Fibroblast of upper back skin (primary cell): ENCODE measurements around the gene THRA.
A peak's percentile ranks its signal among the peaks of the same experiment; 100 is the strongest.

Experiments used
- DNase-seq: peaks from one replicate; pipeline ENCODE4 v3.0.0-alpha.2; 2013

THRA gene

DNA sequence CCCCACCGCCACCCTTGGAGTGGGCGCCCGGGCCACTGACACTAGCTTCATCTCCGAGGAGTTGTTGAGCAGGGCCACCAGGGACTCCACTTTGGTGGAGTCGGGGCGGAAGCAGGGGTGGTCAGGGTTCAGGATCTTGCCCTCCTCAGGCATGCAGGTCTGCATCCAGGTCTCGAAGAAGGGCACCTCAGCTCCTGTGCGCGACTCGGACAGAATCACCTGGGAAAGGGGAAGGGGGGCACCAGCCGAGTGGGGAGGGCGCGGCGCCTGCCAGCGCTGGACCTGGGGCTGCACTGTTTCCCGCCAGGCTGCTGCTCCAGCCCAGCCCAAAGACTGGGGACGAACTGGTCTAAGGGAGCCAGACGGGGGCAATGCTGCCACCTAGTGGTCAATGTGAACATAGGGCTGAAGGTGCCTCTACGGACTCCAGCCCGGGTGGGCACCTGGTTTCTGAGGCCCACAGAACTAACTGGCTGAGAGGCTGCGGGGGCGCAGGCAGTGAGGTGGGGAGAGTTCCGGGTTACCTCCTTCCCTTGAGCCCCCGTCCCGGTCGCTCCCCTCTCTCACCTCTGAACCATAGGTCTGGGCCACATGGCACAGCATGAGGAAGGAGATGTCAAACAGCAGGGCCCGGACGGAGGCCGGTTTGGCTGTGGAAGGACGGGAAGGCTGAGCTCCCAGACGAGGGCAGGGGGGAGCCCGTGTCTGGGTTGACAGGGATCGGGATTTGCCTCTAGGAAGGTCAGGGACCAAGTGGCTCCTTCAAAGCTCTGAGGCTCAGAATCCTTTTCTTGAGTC is 35.8 kb upstream of the THRA start:
- DNase-seq: peak; percentile 75

DNA sequence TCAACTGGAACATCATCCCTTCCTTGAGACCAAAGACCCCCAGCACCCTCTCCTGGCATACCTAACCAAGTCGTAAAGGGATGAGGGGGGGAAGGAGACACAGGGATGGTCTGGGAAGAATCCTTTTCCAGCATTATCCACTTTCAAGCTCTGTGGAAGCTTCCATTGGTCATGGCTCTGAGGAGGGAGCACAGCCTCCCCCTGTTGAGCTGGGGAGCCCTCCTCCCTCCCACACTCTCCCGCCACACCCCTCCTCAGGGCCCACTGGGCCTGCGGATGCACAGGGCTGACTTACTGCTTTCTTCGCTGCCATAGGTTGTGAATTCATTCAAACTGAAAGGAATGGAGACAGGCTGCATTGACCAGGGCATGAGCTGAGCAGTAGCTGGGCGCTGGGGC is 35.2 kb upstream of the THRA start:
- no peak for DNase-seq

DNA sequence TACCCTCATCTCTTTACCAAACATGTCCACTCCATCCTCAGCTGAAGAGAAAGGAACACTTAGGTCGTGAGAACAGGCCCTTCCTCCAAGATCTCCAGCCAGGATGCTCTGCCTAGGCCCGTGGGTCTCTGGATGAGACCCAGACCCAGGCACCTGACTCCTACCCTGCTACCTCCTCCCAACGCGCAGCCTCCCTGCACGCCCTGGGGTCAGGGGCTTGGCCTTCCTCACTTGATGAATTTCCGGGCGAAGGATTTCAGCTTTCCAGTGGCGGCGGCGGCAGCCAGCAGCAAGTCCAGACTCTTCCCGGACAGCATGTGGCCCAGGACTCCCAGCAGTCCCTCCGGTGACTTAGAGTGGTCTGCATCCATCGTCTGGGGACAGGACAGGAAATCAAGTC is 34.2 kb upstream of the THRA start:
- DNase-seq: no peak

DNA sequence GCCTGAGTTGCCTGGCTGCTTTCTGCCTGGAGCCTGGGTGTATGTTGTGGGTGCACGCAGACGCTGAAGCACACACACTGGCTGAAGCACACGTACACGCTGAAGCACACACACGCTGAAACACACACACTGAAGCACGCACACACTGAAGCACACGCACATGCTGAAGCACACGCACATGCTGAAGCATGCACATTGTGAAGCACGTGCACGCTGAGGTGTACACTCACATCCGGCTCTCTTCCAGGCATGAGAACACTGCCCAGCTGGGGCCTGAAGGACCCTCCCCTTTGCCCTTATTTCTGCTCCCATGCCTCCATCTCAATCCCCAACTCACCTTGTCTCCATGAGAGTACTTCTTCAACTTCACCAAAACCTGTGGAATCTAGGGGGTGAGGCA is 31.1 kb upstream of the THRA start:
- no peak for DNase-seq

DNA sequence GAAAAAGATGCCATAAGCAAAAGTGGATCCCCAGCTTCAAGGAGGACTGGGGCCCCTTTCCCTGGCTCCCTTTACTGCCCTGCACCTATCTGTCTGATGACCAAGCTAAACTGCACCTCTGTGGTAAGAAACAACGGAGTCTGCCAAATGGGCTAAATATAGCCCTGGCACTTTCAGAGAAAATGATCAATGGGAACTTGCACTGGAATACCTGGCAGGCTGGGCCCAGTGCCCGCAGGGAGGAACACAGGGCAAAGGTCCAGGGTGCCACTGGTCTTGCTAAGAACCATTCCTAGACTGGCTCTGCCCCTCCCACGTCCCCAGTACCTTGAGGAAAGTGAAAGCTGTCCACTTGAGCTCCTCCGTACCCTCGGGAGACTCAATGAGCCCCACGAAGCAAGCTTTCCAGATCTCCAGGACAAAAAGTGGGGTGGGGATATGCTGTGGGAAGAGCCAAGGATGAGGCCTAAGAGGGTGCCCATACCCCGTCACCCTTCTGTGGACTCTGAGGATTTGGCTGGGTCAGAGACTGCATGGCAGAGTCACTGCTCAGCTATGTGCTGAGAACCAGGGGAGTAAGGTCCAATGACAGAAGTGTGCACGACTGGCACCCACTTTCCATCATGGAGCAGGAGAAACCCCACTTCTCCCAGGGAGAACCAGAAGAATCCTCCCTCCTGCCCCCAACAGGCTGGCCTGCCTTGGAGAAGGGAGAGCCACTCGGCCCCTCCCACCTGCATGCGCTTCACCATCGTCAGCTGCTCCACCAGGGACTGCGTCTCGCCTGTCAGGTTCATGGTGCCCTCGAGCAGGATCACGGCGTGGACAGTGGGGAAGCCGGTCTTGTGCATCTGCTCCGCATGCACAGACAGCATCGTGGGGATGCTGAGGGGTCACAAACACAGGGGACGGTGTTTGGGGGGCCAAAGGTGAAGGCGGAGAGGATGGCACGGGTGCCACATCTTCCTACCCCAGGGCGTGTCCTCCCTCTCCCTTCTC is 30.1 kb upstream of the THRA start:
- DNase-seq: no peak

DNA sequence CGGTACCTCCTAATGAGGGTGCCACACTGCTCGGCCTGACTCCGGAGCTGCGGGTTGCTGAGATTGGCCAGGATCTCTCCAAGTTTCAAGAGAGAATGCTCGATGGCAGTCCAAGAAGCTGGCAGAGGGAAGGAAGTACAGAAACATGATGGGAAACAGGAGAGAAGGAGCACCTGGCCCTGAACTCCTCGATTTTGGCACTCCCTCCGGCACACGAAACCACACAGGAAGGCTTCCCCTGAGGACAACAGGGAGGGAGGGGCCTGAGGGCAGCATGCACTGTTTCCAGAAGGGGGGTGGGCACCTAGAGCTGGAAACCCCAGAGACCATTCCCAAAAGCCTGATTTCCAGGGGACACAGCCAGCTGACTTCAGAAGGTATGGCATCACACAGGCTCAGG is 29.4 kb upstream of the THRA start:
- no peak for DNase-seq

DNA sequence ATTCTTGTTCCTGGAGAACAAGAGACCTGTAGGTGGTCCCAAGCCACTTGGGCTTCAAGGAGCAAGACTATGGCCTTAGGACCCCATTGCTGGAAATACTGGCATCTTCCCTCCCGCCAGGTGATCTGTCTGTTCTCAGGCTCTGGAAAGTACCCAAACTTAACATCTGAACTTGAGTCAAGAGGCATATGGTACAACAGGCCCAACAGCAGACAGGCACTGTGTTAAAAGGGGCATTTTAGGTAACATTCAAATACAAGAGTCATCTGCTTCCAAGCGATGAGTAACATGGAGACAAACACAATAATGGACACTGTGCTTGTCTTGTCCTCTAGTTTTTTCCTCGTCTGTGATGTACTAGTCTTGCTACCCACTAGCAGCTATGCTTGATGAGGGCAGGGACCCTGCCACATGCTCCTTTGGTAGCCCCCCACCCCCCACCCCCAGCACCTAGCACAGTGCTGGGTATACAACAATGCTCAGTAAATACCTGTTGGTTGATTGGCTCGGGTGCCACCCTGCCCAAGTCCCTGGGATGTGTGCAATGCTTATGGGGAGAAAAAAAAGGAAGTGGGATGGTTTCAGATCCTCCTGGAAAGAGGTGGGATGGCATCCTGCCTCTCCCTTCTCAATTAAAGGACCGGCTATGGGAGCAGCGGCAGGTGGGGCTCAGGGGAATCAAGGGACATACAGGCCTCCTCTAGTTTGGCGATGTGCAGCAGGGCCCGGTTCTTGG is 28.2 kb upstream of the THRA start:
- no peak for DNase-seq

DNA sequence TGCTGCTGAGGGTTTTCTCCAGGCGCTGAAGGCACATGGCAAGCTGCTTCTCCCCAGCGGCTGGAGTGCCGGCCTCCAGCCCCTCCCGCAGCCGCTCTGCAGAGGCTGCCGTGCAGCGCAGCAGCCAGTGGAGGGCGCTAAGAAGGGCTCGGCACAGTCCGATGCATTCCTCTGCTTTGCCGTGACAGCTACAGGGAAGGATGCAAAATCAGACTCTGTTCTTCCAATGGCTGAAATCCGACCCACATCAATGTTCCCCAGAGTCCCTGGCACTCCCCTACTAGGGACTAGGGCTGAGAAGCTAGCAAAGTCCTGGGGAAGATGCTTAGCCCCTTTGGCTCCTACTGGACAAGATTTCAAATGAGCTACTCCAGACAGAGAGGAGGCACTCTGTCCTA is 27.6 kb upstream of the THRA start:
- DNase-seq: peak; percentile 36

DNA sequence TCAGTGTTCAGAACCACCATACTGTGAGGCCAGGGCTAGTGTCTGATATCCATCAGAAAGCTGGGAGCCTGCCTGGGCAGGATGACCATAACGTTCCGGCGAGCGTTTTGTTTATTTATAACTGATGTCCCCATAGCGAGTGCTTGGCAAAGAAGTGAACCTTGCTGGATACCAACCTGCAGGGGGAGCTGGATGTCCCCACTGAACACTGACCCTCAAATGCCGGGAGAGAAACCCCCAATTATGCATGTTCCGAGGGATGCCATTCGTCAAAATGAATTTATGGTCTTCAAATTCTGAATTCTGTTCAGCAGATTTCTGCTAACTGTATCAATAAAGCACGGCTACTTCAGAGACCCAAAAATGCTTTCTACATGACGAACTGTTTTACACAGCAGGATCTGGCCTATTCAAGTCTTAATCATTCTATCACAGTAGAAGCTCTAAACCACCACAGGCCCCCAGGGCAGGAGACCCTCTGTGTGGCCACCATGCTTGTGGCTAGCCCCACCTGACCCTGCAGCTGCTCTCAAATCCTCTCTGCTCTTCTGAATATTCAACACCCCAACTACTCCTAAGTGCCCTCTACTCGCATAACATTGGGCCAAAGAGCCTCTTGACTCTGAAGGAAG is 23.8 kb upstream of the THRA start:
- DNase-seq: peak; percentile 76

DNA sequence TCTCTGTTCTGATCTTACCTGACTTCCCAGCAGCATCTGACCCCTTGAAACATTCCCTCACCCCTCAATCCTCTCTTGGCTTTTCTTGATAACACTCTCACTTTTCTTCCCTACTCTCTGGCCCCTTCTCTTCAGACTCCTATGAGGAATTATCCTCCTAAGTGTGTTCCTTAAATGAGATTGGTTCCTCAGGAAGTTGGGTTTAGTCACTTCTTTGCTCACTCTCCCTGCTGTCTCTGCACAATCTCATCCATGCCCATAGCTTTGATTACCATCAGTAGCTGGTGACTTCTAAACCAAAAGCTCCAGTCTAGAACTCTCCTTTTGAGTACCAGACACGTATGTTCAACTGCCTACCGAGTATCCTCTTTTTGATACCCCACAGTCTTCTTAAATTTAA is 21.6 kb upstream of the THRA start:
- DNase-seq: no peak

DNA sequence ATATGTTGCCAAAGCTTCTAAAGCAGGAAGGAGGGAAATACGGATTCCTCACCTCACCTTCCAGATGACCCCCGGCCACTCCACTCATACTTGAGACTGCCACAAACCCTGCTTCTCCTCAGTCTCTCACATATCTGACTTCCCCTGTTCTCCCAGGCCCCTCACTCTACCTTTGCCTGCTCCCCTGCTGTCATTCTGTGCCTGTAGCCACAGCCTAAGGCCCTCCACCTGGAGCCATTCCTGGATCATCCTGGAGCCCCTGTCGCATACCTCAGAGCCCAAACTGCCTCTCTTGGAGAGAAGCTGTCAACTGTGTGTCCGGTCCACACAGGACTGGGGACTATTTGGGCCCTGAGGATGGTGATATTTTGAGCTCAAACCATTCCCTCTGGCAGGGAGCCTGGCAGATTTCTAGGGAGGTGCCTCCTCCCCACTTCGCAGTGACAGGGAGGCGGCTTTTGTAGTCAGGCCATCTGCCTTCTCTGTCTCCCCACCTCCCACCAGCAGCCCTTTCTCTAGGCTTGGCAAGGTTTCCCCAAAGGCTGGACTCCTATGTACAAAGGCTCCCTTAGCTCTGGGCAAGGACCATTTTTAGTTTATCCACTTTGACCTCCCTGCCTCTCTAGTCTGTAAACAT is 6.3 kb upstream of the THRA start:
- DNase-seq: no peak

DNA sequence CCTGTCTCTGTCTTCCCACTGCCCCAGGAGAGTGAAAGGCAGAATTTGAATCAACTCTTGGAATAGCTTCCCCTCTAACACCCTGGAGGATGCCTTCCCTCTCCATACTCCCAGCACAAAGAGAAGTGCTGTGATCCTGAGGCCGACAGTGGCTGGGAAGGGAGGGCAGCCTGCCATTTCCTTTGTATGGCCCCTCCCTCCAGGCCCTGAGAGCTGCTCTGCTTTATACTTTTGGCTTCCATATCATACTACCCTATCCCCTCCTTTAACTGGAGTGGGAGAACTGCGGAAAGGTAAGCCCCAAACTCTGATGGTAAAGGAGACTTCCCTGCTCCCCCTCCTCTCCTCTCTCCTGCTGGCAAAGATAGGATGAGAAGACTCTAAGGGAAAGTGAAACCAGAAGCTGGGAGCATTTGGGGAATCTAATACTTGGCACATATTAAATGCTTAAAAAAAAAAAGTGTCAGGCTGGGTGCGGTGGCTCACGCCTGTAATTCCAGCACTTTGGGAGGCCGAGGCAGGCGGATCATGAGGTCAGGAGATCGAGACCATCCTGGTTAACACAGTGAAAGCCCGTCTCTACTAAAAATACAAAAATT is 4.5 kb upstream of the THRA start:
- peak; percentile 34 for DNase-seq

DNA sequence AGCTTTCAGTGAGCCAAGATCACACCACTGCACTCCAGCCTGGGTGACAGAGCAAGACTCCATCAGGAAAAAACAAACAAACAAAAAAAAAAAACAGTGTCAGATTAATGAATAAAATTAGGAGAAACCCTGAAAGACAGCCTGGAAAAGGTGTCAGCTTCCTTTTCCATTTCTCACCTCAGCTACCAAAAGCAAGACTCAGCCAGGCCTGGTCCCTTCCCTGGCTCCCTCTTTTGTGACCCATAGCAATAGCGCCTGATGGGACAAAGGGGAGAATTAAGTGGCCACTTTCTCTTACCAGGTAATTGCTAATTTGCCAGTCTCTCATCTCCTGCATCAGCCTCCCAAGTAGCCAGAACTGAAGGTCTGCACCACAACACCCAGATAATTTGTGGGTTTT is 3.9 kb upstream of the THRA start:
- DNase-seq: no peak

DNA sequence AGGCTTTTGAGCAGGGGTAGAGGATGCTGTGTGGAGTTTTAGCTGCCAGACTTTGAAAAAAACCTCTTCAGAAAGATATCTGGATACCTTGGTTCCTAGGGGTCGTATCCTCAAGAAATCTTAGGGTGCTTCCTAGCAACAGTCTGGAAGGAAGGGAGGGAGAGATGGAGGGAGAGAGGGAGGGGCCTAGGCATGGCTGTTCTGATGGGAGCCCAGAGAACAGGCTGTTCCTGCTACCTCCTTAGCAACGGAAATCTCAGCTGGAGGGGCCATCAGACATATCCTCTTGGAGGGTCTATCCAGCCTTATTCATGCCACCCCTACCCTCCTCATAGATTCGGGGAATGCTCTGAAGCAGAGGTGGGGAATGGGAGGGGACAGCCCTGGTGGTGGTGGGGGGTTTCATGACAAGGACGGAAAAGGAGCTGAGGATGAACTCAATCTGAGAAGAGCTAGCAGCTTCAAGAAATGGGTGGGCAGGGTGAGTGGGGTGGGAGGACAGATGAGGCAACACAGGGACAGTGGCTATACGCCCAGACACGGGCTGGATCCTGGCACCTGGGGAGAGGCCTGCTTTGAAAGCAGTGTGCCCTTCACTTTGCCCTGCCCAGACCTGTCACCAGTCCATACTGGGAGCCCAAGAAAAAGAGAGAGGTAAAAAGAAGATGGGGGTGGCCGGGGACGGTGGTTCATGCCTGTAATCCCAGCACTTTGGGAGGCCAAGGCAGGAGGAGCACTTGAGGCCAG is 2.9 kb upstream of the THRA start:
- DNase-seq: no peak

DNA sequence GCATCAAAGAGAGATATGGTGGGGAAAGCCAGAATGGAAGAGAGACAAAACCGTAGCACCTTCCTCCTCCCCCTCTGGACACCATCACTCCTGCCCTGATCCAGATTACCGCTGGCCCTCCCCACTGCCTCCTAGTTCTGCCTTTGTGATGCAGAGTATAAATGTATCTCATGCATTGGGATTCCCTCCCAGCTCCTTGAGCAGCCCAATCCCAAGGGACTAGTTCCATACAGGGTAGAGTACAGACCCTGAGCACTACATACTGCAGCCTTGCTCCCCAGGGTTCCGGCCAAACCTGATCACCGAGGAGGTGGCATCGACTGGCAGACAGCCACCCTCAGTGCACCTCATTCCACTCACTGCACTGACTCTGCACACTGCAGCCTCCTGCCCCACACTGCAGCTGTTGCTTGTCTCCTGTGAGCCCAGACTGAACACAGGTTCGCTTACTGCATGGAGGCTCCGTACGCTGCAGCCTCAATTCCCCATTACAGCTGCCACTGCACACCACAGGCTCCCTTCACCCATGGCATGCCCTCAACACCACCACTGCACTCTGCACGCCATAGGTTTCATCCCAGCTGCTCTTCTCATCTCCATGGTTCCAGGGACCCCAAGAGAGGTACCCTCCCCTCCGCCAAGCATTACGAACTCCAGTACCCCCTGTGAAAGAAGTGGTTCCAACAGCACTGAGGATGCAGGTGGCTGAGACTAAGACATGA is 1.7 kb upstream of the THRA start:
- DNase-seq: no peak

DNA sequence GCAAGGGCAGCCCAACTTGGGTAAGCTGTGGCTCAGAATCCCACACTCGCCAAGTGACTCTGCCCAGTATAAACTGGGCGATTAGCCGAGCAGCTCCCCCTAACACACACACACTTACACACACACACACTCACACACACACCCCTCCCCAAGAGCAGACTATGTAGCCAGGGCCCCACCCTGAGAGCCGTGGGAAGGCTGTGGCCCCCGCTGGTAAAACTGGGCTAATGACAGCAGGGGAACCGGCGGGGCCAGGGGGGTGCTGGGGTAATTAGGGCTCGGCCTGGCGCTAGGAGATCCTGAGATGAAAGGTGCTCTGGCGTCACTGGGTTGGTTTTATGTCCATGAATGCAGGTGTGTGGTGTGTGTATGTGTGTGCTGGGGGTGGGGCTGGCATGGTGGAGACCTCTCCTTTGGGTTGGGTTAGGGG is 1.1 kb upstream of the THRA start:
- DNase-seq: no peak

DNA sequence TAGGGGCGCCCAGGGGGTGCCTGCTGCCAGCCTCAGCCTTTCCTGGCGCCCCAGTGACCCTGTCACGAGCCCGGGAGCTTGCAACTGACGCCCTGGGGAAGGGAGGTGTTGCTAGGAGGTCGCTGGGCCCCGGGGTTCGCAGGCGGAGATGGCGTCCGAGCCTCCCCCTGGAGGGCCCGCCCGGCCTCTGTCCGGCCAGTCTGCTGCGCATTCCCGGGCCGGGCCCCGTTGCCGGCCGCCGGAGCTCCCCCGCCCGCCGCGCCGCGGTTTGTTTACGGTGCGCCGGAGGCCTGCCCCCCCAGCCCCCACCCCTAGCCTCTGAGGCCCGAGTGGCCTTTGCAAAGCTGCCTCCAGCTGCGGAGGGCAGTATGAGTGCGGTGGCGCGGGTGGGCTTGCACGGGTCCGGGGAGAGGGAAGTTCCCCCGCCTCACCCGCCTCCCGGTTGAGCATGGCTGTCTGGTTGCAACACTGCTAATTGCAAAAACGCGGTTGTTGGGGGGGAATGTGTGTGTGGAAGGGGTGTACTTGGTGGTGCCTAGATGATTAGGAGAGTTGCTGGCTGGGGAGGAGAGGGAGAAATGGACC is 514 bp downstream of the THRA start:
- peak; percentile 25 for DNase-seq

DNA sequence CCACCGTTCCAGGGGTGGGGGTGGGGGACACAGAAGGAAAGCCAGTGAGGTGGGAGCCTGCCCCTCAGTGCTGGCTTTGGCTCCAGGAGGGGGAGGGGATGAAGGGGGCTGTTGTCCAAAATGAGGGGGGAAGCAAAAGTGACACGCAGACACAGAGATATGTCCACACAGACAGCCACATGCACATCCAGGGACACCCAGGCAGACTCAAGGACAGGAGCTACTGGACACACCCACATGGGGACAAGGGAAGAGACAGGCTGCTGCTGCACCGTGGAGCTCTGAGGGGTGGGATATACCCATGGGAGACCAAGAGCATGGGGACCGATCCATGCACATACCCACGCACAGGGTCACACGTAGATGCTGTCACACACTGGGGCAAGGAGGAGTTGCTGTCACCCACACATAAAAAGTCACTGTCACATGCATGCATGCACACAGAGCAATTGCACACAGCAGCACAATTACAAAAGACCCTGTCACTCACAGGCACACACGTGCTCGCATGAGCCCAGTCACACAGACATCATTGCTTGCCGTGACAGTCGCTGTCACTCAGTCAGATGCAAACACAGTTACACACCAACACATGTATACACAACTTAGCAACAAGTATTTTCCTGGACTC is 1.3 kb downstream of the THRA start:
- no peak for DNase-seq

DNA sequence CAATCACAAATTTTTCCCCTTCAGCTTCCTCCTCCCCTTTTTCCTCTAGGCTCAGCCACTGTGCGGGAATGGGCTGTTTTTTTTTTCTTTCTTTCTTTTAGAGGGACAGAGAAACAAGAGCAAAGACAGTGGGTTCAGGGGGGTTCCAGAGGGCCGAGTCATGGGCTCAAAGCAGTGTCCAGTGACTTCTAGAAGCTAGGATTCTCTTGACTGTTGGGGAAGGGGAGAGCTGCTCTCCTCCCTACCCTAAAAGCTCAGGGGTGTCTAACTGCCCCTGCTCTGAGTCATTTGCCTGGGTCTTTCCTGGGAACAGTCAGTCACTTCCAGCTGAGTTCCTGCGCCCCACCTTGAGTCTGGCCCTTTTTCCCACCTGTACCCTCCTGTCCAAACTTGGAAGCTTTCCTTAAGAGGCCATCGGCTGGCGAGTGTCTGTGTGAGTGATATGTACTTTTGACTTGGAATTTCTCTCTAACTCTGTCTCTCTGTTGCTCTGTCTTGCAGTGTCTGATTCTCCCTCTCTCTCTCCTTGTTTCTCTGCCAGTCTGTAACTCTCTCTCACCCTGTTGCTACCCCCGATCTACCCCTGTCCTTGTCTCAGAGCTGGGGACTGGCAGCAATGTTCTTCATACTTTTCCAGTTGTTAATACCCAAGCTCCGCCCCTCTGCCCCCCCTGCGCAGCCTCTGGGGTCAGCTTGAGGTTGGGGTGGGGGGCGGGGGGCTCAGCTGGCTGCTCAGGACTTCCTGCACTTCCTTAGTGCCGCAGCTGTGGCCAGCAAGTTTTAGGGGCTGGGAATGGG is 2.4 kb downstream of the THRA start:
- DNase-seq: peak; percentile 60
